GM23338 (cell line): ENCODE results near the gene BMPR1B. TPM values are rescaled to one million over a fixed set of nuclear protein-coding genes. Genes with fewer than 3 reads are reported as not detected.

Experiments used
- ATAC-seq: fragments of 200-7000 bp; cut with Tn5 transposase; 3 replicates; pipeline ENCODE4 v1.9.1; 2020
- DNase-seq: peaks from one replicate; pipeline ENCODE4 v3.0.0-alpha.2; 2015; ENCODE audit warnings: low spot score
- H2AFZ ChIP-seq: fragments of 200-600 bp; sonication (generic); 2 replicates; pipeline ENCODE4 v1.8.0; 2016; ENCODE audit warnings: antibody characterized with exemption, mild to moderate bottlenecking, moderate library complexity
- H3F3A ChIP-seq: fragments of 200-600 bp; sonication (generic); replicated peaks from 2 replicates; pipeline ENCODE4 v1.8.0; 2017; ENCODE audit warnings: antibody characterized with exemption, mixed run types, low read depth
- H3K27ac ChIP-seq: fragments of 200-600 bp; sonication (generic); 2 replicates; pipeline ENCODE4 v1.6.1; 2016; ENCODE audit warnings: low read depth
- H3K27me3 ChIP-seq: fragments of 200-600 bp; sonication (generic); 2 replicates; pipeline ENCODE4 v1.8.0; 2016; ENCODE audit warnings: mild to moderate bottlenecking, mixed run types, moderate library complexity; ENCODE audit not compliant: insufficient read depth
- H3K36me3 ChIP-seq: fragments of 200-600 bp; sonication (generic); 2 replicates; pipeline ENCODE4 v1.8.0; 2016; ENCODE audit warnings: mild to moderate bottlenecking; ENCODE audit not compliant: insufficient read depth
- H3K4me1 ChIP-seq: fragments of 200-600 bp; sonication (generic); 2 replicates; pipeline ENCODE4 v1.8.0; 2016; ENCODE audit warnings: mild to moderate bottlenecking, moderate library complexity; ENCODE audit not compliant: insufficient read depth
- H3K4me2 ChIP-seq: fragments of 200-600 bp; sonication (generic); 2 replicates; pipeline ENCODE4 v1.7.1; 2017; ENCODE audit warnings: mixed run types
- H3K4me3 ChIP-seq: fragments of 200-600 bp; sonication (generic); 2 replicates; pipeline ENCODE4 v1.6.1; 2016; ENCODE audit warnings: mixed run types
- H3K79me2 ChIP-seq: fragments of 200-600 bp; sonication (generic); replicated peaks from 2 replicates; pipeline ENCODE4 v1.8.0; 2017; ENCODE audit warnings: mild to moderate bottlenecking; ENCODE audit not compliant: insufficient read depth
- H3K9me2 ChIP-seq: fragments of 200-600 bp; sonication (generic); 2 replicates; pipeline ENCODE4 v1.8.0; 2017; ENCODE audit not compliant: insufficient read depth
- H4K20me1 ChIP-seq: fragments of 200-600 bp; sonication (generic); replicated peaks from 2 replicates; pipeline ENCODE4 v1.8.0; 2017; ENCODE audit warnings: mild to moderate bottlenecking; ENCODE audit not compliant: insufficient read depth
- H3K27ac Mint-ChIP-seq: 2 replicates; pipeline ENCODE4 v1.8.0; 2020; ENCODE audit warnings: inconsistent platforms, mild to moderate bottlenecking, moderate library complexity, mixed read lengths
- H3K27me3 Mint-ChIP-seq: 3 replicates; pipeline ENCODE4 v1.8.0; 2022; ENCODE audit warnings: low read depth, mild to moderate bottlenecking, moderate library complexity, mixed read lengths, inconsistent platforms; ENCODE audit not compliant: insufficient read depth, poor library complexity
- H3K36me3 Mint-ChIP-seq: 3 replicates; pipeline ENCODE4 v1.8.0; 2021; ENCODE audit warnings: low read depth, mild to moderate bottlenecking, inconsistent platforms, moderate library complexity, mixed read lengths
- H3K4me1 Mint-ChIP-seq: 3 replicates; pipeline ENCODE4 v1.8.0; 2020; ENCODE audit warnings: mild to moderate bottlenecking, inconsistent platforms, mixed read lengths
- H3K4me3 Mint-ChIP-seq: 3 replicates; pipeline ENCODE4 v1.8.0; 2021; ENCODE audit warnings: moderate library complexity, mild to moderate bottlenecking, inconsistent platforms, mixed read lengths
- H3K9me3 Mint-ChIP-seq: 3 replicates; pipeline ENCODE4 v1.8.0; 2020; ENCODE audit warnings: moderate library complexity, mild to moderate bottlenecking, inconsistent platforms, mixed read lengths
- CREB1 ChIP-seq: fragments of 250-450 bp; sonication (Bioruptor Pico); IDR thresholded peaks from 2 replicates; pipeline ENCODE4 v1.5.0; 2020; ENCODE audit warnings: low read depth, mild to moderate bottlenecking, moderate library complexity
- EZH2 ChIP-seq: fragments of 200-600 bp; sonication (generic); IDR thresholded peaks from one replicate; pipeline ENCODE4 v1.8.0; 2017; ENCODE audit warnings: antibody characterized with exemption, mild to moderate bottlenecking, low read depth; ENCODE audit not compliant: unreplicated experiment
- EZH2phosphoT487 ChIP-seq: fragments of 200-600 bp; sonication (generic); IDR thresholded peaks from one replicate; pipeline ENCODE4 v1.8.1; 2018; ENCODE audit warnings: antibody characterized with exemption; ENCODE audit not compliant: unreplicated experiment
- JUNB ChIP-seq: IDR thresholded peaks from one replicate; pipeline ENCODE4 v1.6.1; 2016; ENCODE audit warnings: antibody characterized with exemption; ENCODE audit not compliant: unreplicated experiment
- NANOG ChIP-seq: IDR thresholded peaks from 2 replicates; pipeline ENCODE4 v1.6.1; 2016; ENCODE audit warnings: antibody characterized with exemption, borderline replicate concordance
- POLR2AphosphoS5 ChIP-seq: IDR thresholded peaks from 2 replicates; pipeline ENCODE4 v1.6.1; 2016; ENCODE audit warnings: antibody characterized with exemption, low read depth
- STAT1 ChIP-seq: IDR thresholded peaks from one replicate; pipeline ENCODE4 v1.6.1; 2016; ENCODE audit warnings: antibody characterized with exemption; ENCODE audit not compliant: unreplicated experiment
- ZNF114 ChIP-seq: fragments of 250-450 bp; sonication (Bioruptor Pico); IDR thresholded peaks from 2 replicates; pipeline ENCODE4 v1.5.0; 2020; ENCODE audit warnings: mild to moderate bottlenecking, moderate library complexity
- ZNF331 ChIP-seq: fragments of 250-450 bp; sonication (Bioruptor Pico); IDR thresholded peaks from 2 replicates; pipeline ENCODE4 v1.5.0; 2020; ENCODE audit warnings: low read depth, mild to moderate bottlenecking, moderate library complexity
- polyA plus RNA-seq: library from polyadenylated mRNA; unstranded; fragments of >200 nt; fragmentation: Nextera tagmentation; extraction: Ambion mirVana; gene quantifications from 2 replicates; pipeline ENCODE4 v1.2.1, GENCODE V29; 2016
- total RNA-seq: library from RNA; depleted of rRNA; stranded (reverse); fragments of >200 nt; shearing (Covaris generic); gene quantifications from 2 replicates; pipeline ENCODE4 v1.2.3, GENCODE V29; 2014
- TF ChIP-seq, protein P1 (sequence below): IDR thresholded peaks from 2 replicates; pipeline ENCODE4 v1.6.1; 2016; ENCODE audit warnings: antibody characterized with exemption
- TF ChIP-seq, protein P2 (sequence below): IDR thresholded peaks from one replicate; pipeline ENCODE4 v1.6.1; 2018; ENCODE audit warnings: antibody characterized with exemption; ENCODE audit not compliant: unreplicated experiment
- TF ChIP-seq, protein P3 (sequence below), 2 experiments: fragments of 200-600 bp in 1 of 2; sonication (generic) in 1 of 2; conservative IDR thresholded peaks; 2 replicates each; pipeline versions ENCODE4 v1.5.1 to v1.6.1; 2016 to 2017; ENCODE audit warnings: antibody characterized with exemption in 2 of 2, low read depth in 2 of 2, mild to moderate bottlenecking in 2 of 2, moderate library complexity in 1 of 2
- TF ChIP-seq, protein P4 (sequence below): fragments of 250-450 bp; sonication (Bioruptor Pico); IDR thresholded peaks from 2 replicates; pipeline ENCODE4 v1.5.0; 2020; ENCODE audit warnings: mild to moderate bottlenecking, moderate library complexity

BMPR1B gene
- total and polyA plus RNA-seq, 2 experiments from 2014 or later, result 0.48 to 1.0 TPM

DNA sequence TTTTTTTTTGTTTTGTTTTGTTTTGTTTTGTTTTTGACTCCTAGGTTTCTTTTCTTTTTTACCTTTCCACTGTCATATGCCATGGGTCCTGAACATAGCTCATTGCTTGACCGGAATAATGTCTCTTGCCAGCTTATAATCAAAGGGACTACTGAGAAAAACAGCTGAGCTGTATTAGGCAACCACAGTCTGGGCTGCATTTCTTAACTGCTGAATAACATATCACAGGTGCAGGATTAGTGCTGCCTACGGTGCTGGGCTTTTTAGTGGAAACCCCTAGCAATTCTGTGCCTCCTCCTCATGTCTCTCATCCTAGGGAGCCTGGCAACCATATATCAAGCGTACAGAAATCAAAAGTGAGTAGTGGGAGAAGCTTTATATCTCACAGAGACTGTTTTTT, 333.5 kb downstream of the BMPR1B start:
- Histone ChIP-seq H3K27me3 (no peaks in the 10 kb centered on the region), H4K20me1 (no peaks in the 10 kb centered on the region), H3K4me2 (no peak overlapping the region), H3K36me3 (no peaks in the 10 kb centered on the region), H3K4me1 (no peaks in the 10 kb centered on the region), H2AFZ (no peak overlapping the region), H3K4me3 (no peak overlapping the region), H3K27ac (no peak overlapping the region), H3K79me2 (no peaks in the 10 kb centered on the region), H3K9me2 (no peaks in the 10 kb centered on the region), H3F3A (no peaks in the 10 kb centered on the region)
- DNase-seq, result no peak
- Mint-ChIP-seq H3K36me3 (no peaks in the 10 kb centered on the region), H3K27ac (no peak overlapping the region), H3K9me3 (no peaks in the 10 kb centered on the region), H3K27me3 (no peaks in the 10 kb centered on the region), H3K4me3 (no peak overlapping the region), H3K4me1 (no peaks in the 10 kb centered on the region)
- TF ChIP-seq, protein P1, sequence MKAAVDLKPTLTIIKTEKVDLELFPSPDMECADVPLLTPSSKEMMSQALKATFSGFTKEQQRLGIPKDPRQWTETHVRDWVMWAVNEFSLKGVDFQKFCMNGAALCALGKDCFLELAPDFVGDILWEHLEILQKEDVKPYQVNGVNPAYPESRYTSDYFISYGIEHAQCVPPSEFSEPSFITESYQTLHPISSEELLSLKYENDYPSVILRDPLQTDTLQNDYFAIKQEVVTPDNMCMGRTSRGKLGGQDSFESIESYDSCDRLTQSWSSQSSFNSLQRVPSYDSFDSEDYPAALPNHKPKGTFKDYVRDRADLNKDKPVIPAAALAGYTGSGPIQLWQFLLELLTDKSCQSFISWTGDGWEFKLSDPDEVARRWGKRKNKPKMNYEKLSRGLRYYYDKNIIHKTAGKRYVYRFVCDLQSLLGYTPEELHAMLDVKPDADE, result no peak
- TF ChIP-seq ZNF331 (CRISPR knock-in tag) (no peak), CREB1 (no peak), POLR2AphosphoS5 (no peak), STAT1 (no peak), EZH2 (no peak), NANOG (no peak), ZNF114 (CRISPR knock-in tag) (no peak), EZH2phosphoT487 (no peak), JUNB (no peak)
- TF ChIP-seq, protein P2, sequence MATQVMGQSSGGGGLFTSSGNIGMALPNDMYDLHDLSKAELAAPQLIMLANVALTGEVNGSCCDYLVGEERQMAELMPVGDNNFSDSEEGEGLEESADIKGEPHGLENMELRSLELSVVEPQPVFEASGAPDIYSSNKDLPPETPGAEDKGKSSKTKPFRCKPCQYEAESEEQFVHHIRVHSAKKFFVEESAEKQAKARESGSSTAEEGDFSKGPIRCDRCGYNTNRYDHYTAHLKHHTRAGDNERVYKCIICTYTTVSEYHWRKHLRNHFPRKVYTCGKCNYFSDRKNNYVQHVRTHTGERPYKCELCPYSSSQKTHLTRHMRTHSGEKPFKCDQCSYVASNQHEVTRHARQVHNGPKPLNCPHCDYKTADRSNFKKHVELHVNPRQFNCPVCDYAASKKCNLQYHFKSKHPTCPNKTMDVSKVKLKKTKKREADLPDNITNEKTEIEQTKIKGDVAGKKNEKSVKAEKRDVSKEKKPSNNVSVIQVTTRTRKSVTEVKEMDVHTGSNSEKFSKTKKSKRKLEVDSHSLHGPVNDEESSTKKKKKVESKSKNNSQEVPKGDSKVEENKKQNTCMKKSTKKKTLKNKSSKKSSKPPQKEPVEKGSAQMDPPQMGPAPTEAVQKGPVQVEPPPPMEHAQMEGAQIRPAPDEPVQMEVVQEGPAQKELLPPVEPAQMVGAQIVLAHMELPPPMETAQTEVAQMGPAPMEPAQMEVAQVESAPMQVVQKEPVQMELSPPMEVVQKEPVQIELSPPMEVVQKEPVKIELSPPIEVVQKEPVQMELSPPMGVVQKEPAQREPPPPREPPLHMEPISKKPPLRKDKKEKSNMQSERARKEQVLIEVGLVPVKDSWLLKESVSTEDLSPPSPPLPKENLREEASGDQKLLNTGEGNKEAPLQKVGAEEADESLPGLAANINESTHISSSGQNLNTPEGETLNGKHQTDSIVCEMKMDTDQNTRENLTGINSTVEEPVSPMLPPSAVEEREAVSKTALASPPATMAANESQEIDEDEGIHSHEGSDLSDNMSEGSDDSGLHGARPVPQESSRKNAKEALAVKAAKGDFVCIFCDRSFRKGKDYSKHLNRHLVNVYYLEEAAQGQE, result no peak
- TF ChIP-seq, protein P3, sequence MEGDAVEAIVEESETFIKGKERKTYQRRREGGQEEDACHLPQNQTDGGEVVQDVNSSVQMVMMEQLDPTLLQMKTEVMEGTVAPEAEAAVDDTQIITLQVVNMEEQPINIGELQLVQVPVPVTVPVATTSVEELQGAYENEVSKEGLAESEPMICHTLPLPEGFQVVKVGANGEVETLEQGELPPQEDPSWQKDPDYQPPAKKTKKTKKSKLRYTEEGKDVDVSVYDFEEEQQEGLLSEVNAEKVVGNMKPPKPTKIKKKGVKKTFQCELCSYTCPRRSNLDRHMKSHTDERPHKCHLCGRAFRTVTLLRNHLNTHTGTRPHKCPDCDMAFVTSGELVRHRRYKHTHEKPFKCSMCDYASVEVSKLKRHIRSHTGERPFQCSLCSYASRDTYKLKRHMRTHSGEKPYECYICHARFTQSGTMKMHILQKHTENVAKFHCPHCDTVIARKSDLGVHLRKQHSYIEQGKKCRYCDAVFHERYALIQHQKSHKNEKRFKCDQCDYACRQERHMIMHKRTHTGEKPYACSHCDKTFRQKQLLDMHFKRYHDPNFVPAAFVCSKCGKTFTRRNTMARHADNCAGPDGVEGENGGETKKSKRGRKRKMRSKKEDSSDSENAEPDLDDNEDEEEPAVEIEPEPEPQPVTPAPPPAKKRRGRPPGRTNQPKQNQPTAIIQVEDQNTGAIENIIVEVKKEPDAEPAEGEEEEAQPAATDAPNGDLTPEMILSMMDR (conservative IDR thresholded peaks at IDR 0.05; ENCODE audit: low read depth in 2 of 2), result no peak
- TF ChIP-seq, protein P4, sequence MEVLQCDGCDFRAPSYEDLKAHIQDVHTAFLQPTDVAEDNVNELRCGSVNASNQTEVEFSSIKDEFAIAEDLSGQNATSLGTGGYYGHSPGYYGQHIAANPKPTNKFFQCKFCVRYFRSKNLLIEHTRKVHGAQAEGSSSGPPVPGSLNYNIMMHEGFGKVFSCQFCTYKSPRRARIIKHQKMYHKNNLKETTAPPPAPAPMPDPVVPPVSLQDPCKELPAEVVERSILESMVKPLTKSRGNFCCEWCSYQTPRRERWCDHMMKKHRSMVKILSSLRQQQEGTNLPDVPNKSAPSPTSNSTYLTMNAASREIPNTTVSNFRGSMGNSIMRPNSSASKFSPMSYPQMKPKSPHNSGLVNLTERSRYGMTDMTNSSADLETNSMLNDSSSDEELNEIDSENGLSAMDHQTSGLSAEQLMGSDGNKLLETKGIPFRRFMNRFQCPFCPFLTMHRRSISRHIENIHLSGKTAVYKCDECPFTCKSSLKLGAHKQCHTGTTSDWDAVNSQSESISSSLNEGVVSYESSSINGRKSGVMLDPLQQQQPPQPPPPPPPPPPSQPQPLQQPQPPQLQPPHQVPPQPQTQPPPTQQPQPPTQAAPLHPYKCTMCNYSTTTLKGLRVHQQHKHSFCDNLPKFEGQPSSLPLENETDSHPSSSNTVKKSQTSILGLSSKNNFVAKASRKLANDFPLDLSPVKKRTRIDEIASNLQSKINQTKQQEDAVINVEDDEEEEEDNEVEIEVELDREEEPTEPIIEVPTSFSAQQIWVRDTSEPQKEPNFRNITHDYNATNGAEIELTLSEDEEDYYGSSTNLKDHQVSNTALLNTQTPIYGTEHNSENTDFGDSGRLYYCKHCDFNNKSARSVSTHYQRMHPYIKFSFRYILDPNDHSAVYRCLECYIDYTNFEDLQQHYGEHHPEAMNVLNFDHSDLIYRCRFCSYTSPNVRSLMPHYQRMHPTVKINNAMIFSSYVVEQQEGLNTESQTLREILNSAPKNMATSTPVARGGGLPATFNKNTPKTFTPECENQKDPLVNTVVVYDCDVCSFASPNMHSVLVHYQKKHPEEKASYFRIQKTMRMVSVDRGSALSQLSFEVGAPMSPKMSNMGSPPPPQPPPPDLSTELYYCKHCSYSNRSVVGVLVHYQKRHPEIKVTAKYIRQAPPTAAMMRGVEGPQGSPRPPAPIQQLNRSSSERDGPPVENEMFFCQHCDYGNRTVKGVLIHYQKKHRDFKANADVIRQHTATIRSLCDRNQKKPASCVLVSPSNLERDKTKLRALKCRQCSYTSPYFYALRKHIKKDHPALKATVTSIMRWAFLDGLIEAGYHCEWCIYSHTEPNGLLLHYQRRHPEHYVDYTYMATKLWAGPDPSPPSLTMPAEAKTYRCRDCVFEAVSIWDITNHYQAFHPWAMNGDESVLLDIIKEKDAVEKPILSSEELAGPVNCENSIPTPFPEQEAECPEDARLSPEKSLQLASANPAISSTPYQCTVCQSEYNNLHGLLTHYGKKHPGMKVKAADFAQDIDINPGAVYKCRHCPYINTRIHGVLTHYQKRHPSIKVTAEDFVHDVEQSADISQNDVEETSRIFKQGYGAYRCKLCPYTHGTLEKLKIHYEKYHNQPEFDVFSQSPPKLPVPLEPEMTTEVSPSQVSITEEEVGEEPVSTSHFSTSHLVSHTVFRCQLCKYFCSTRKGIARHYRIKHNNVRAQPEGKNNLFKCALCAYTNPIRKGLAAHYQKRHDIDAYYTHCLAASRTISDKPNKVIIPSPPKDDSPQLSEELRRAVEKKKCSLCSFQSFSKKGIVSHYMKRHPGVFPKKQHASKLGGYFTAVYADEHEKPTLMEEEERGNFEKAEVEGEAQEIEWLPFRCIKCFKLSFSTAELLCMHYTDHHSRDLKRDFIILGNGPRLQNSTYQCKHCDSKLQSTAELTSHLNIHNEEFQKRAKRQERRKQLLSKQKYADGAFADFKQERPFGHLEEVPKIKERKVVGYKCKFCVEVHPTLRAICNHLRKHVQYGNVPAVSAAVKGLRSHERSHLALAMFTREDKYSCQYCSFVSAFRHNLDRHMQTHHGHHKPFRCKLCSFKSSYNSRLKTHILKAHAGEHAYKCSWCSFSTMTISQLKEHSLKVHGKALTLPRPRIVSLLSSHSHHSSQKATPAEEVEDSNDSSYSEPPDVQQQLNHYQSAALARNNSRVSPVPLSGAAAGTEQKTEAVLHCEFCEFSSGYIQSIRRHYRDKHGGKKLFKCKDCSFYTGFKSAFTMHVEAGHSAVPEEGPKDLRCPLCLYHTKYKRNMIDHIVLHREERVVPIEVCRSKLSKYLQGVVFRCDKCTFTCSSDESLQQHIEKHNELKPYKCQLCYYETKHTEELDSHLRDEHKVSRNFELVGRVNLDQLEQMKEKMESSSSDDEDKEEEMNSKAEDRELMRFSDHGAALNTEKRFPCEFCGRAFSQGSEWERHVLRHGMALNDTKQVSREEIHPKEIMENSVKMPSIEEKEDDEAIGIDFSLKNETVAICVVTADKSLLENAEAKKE (CRISPR knock-in tag), result no peak
- ATAC-seq, result no peak
